ENCODE data around the gene KCNH2.

The KCNH2 gene

GRCh38 chr7:150965273-150965830 lies 12.8 kb downstream of the KCNH2 start:
- H3K9me3 Mint-ChIP-seq = no peaks in the 10 kb centered on the region
- no peak overlapping the region for H3K27ac Mint-ChIP-seq
- no peak overlapping the region for H3K4me3 Mint-ChIP-seq
- no peaks in the 10 kb centered on the region for H3K36me3 Mint-ChIP-seq
- peaks cover 34% of the 10 kb centered on the region for H3K4me1 Mint-ChIP-seq
- H3K27me3 Mint-ChIP-seq = peaks cover 3% of the 10 kb centered on the region

- H3K4me3 Mint-ChIP-seq = no peak overlapping the region
- no peaks in the 10 kb centered on the region for H3K9me3 Mint-ChIP-seq
- H3K4me1 Mint-ChIP-seq = peaks cover 34% of the 10 kb centered on the region
- peaks cover 2% of the 10 kb centered on the region for H3K36me3 Mint-ChIP-seq
- peaks cover 7% of the 10 kb centered on the region for H3K27me3 Mint-ChIP-seq
- H3K27ac Mint-ChIP-seq = peak overlapping the region; percentile 51
Observed at GRCh38 chr7:150964593-150965111, 13.5 kb downstream of the KCNH2 start.

GRCh38 chr7:150963707-150964559 lies 14.2 kb downstream of the KCNH2 start:
- Mint-ChIP-seq H3K9me3 (no peaks in the 10 kb centered on the region), H3K27ac (no peak overlapping the region), H3K36me3 (peaks cover 2% of the 10 kb centered on the region), H3K27me3 (peaks cover 9% of the 10 kb centered on the region), H3K4me3 (no peak overlapping the region), H3K4me1 (peaks cover 34% of the 10 kb centered on the region)

GRCh38 chr7:150962553-150963399 lies 15.3 kb downstream of the KCNH2 start:
- Mint-ChIP-seq H3K27ac (no peak overlapping the region), H3K27me3 (peaks cover 14% of the 10 kb centered on the region), H3K9me3 (no peaks in the 10 kb centered on the region), H3K4me3 (no peak overlapping the region), H3K36me3 (peaks cover 2% of the 10 kb centered on the region), H3K4me1 (peaks cover 32% of the 10 kb centered on the region)

GRCh38 chr7:150962290-150962552 lies 15.9 kb downstream of the KCNH2 start:
- Mint-ChIP-seq H3K4me3 (no peak overlapping the region), H3K9me3 (no peaks in the 10 kb centered on the region), H3K36me3 (peaks cover 4% of the 10 kb centered on the region), H3K27me3 (peaks cover 17% of the 10 kb centered on the region), H3K27ac (no peak overlapping the region), H3K4me1 (peaks cover 36% of the 10 kb centered on the region)

GRCh38 chr7:150961510-150962289 lies 16.4 kb downstream of the KCNH2 start:
- H3K4me1 Mint-ChIP-seq = peaks cover 36% of the 10 kb centered on the region
- H3K9me3 Mint-ChIP-seq = no peaks in the 10 kb centered on the region
- peaks cover 21% of the 10 kb centered on the region for H3K27me3 Mint-ChIP-seq
- H3K4me3 Mint-ChIP-seq = no peak overlapping the region
- peaks cover 7% of the 10 kb centered on the region for H3K36me3 Mint-ChIP-seq
- H3K27ac Mint-ChIP-seq = no peak overlapping the region

- peak overlapping the region; percentile 68 for H3K4me3 Mint-ChIP-seq
- H3K27me3 Mint-ChIP-seq = peaks cover 24% of the 10 kb centered on the region
Observed at GRCh38 chr7:150959739-150960734, 18.1 kb downstream of the KCNH2 start.

GRCh38 chr7:150959081-150959480 lies 19.0 kb downstream of the KCNH2 start:
- peaks cover 24% of the 10 kb centered on the region for H3K27me3 Mint-ChIP-seq
- H3K4me3 Mint-ChIP-seq = no peak overlapping the region
- H3K9me3 Mint-ChIP-seq = no peaks in the 10 kb centered on the region
- H3K27ac Mint-ChIP-seq = no peak overlapping the region
- peaks cover 32% of the 10 kb centered on the region for H3K4me1 Mint-ChIP-seq
- peaks cover 7% of the 10 kb centered on the region for H3K36me3 Mint-ChIP-seq

More at GRCh38 chr7:150959739-150960734, 18.1 kb downstream of the KCNH2 start:
- Mint-ChIP-seq H3K36me3 (peaks cover 7% of the 10 kb centered on the region), H3K4me1 (peaks cover 36% of the 10 kb centered on the region), H3K27ac (peak overlapping the region; percentile 93), H3K9me3 (no peaks in the 10 kb centered on the region)

GRCh38 chr7:150958597-150958996 lies 19.5 kb downstream of the KCNH2 start:
- Mint-ChIP-seq H3K36me3 (peaks cover 7% of the 10 kb centered on the region), H3K27me3 (peaks cover 24% of the 10 kb centered on the region), H3K9me3 (no peaks in the 10 kb centered on the region)

GRCh38 chr7:150958062-150958552 lies 20.0 kb downstream of the KCNH2 start:
- Mint-ChIP-seq H3K27ac (no peak overlapping the region), H3K4me1 (peaks cover 32% of the 10 kb centered on the region), H3K9me3 (no peaks in the 10 kb centered on the region), H3K4me3 (no peak overlapping the region), H3K27me3 (peaks cover 24% of the 10 kb centered on the region), H3K36me3 (peaks cover 7% of the 10 kb centered on the region)

More at GRCh38 chr7:150958597-150958996, 19.5 kb downstream of the KCNH2 start:
- H3K4me3 Mint-ChIP-seq = no peak overlapping the region
- peaks cover 32% of the 10 kb centered on the region for H3K4me1 Mint-ChIP-seq
- no peak overlapping the region for H3K27ac Mint-ChIP-seq

- Mint-ChIP-seq H3K4me1 (peaks cover 25% of the 10 kb centered on the region), H3K27me3 (peaks cover 24% of the 10 kb centered on the region), H3K9me3 (no peaks in the 10 kb centered on the region), H3K4me3 (no peak overlapping the region), H3K27ac (peak overlapping the region; percentile 79), H3K36me3 (peaks cover 7% of the 10 kb centered on the region)
Observed at GRCh38 chr7:150957133-150958020, 20.7 kb downstream of the KCNH2 start.

- H3K4me1 Mint-ChIP-seq = peaks cover 23% of the 10 kb centered on the region
- peak overlapping the region; percentile 79 for H3K27ac Mint-ChIP-seq
- peaks cover 7% of the 10 kb centered on the region for H3K36me3 Mint-ChIP-seq
- no peak overlapping the region for H3K4me3 Mint-ChIP-seq
- H3K27me3 Mint-ChIP-seq = peaks cover 24% of the 10 kb centered on the region
- H3K9me3 Mint-ChIP-seq = no peaks in the 10 kb centered on the region
Observed at GRCh38 chr7:150956395-150957132, 21.6 kb downstream of the KCNH2 start.
